ENCODE results near the gene ARMC6.

ARMC6 gene

DNA sequence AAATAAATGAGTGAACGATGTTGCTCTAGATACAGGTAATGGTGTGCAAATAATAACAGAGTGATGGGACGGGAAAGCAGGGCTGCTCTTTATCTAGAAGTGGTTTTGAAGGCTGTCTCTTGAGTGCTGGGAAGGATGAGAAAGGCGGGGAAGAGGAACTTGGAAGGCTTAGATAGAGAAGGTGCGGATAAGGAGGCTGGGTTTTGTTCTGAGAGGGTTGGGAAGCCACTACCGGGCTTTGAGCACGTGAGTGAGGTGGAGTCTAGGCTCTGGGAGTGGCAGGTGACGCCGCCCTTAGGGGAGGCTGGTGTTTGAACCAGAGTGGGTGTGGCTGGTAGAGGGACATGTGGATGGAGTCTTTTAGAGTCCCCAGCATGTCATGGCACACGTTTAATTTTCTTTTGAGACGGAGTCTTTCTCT lies 811 bp downstream of the ARMC6 start:
- H3K4me1 ChIP-seq (ENCODE audit: insufficient read depth, poor library complexity, severe bottlenecking) = peaks cover 2% of the 10 kb centered on the region
- ATAC-seq (ENCODE audit: low read depth) = peak; percentile 75

DNA sequence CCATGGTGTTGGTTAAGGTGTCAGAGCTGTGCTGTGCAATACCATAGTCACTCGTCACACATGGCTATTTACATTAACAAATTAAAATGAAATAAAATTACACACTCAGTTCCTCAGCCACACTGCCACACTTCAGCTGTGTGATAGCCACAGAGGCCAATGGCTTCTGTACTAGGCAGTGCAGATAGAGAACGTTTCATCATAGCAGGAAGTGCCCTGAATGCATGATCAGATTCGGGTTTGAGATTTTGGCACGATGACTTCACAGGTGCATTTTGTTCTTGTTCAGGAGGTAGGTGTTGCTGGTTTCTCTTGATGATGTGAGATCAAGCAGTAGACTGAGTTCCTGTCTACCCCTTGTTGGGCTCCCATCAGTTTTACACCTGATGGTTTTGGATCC lies 6.5 kb downstream of the ARMC6 start:
- H3K9me3 ChIP-seq (ENCODE audit: severe bottlenecking) = no peaks in the 10 kb centered on the region
- no peak overlapping the region for H3K27ac ChIP-seq (ENCODE audit: poor library complexity, severe bottlenecking)
- H3K4me3 ChIP-seq (ENCODE audit: severe bottlenecking) = no peak overlapping the region
- H3K4me1 ChIP-seq (ENCODE audit: insufficient read depth, poor library complexity, severe bottlenecking) = no peaks in the 10 kb centered on the region
- H3K36me3 ChIP-seq (ENCODE audit: low read depth) = peaks cover 26% of the 10 kb centered on the region
- DNase-seq (ENCODE audit: low spot score) (no peak), ATAC-seq (ENCODE audit: low read depth) (no peak)
- H3K27me3 ChIP-seq (ENCODE audit: insufficient read depth, poor library complexity, severe bottlenecking) = no peaks in the 10 kb centered on the region
- TF ChIP-seq CTCF (IDR thresholded peaks at IDR 0.05; ENCODE audit: poor library complexity, severe bottlenecking) = no peak

More for the DNA sequence above, 811 bp downstream of the ARMC6 start:
- Histone ChIP-seq H3K4me3 (ENCODE audit: severe bottlenecking) (peak overlapping the region; percentile 96), H3K9me3 (ENCODE audit: severe bottlenecking) (no peaks in the 10 kb centered on the region), H3K27ac (ENCODE audit: poor library complexity, severe bottlenecking) (peak overlapping the region; percentile 70), H3K27me3 (ENCODE audit: insufficient read depth, poor library complexity, severe bottlenecking) (no peaks in the 10 kb centered on the region), H3K36me3 (ENCODE audit: low read depth) (peaks cover 37% of the 10 kb centered on the region)
- no peak for DNase-seq (ENCODE audit: low spot score)
- no peak for TF ChIP-seq CTCF (IDR thresholded peaks at IDR 0.05; ENCODE audit: poor library complexity, severe bottlenecking)

GRCh38 chr19:19040417-19040816 lies 7.0 kb downstream of the ARMC6 start:
- no peak for TF ChIP-seq CTCF (IDR thresholded peaks at IDR 0.05; ENCODE audit: poor library complexity, severe bottlenecking)
- ATAC-seq (ENCODE audit: low read depth) (no peak), DNase-seq (ENCODE audit: low spot score) (no peak)
- H3K4me3 ChIP-seq (ENCODE audit: severe bottlenecking) = no peak overlapping the region
- H3K27ac ChIP-seq (ENCODE audit: poor library complexity, severe bottlenecking) = no peak overlapping the region
- no peaks in the 10 kb centered on the region for H3K27me3 ChIP-seq (ENCODE audit: insufficient read depth, poor library complexity, severe bottlenecking)
- peaks cover 26% of the 10 kb centered on the region for H3K36me3 ChIP-seq (ENCODE audit: low read depth)
- no peaks in the 10 kb centered on the region for H3K4me1 ChIP-seq (ENCODE audit: insufficient read depth, poor library complexity, severe bottlenecking)
- no peaks in the 10 kb centered on the region for H3K9me3 ChIP-seq (ENCODE audit: severe bottlenecking)

GRCh38 chr19:19042732-19043280 lies 9.4 kb downstream of the ARMC6 start:
- Histone ChIP-seq H3K4me1 (ENCODE audit: insufficient read depth, poor library complexity, severe bottlenecking) (no peaks in the 10 kb centered on the region), H3K27ac (ENCODE audit: poor library complexity, severe bottlenecking) (no peak overlapping the region), H3K36me3 (ENCODE audit: low read depth) (peaks cover 37% of the 10 kb centered on the region), H3K27me3 (ENCODE audit: insufficient read depth, poor library complexity, severe bottlenecking) (no peaks in the 10 kb centered on the region), H3K4me3 (ENCODE audit: severe bottlenecking) (no peak overlapping the region), H3K9me3 (ENCODE audit: severe bottlenecking) (no peaks in the 10 kb centered on the region)
- ATAC-seq (ENCODE audit: low read depth) (no peak), DNase-seq (ENCODE audit: low spot score) (no peak)
- no peak for TF ChIP-seq CTCF (IDR thresholded peaks at IDR 0.05; ENCODE audit: poor library complexity, severe bottlenecking)

DNA sequence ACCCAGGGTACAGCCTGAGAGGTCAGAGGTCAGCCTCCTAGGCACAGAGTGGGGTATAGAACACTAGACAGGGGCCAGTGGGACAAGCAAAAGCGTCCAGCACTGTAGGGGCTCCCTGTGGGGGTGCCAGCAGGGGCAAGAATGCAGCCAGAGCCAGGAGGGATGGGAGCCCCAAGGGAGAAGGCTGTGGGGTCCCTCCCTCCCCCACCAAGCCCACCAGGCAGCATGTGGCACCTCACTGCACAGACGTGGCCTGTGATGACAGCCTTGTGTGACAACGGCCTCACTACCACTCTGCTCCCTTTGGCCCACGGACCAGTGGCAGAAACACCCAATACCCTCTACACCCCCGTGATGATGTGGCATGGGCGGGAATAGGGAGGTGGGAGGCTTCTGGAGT lies 10.1 kb downstream of the ARMC6 start:
- Histone ChIP-seq H3K9me3 (ENCODE audit: severe bottlenecking) (no peaks in the 10 kb centered on the region), H3K27me3 (ENCODE audit: insufficient read depth, poor library complexity, severe bottlenecking) (no peaks in the 10 kb centered on the region), H3K4me3 (ENCODE audit: severe bottlenecking) (no peak overlapping the region), H3K4me1 (ENCODE audit: insufficient read depth, poor library complexity, severe bottlenecking) (no peaks in the 10 kb centered on the region), H3K36me3 (ENCODE audit: low read depth) (peaks cover 34% of the 10 kb centered on the region), H3K27ac (ENCODE audit: poor library complexity, severe bottlenecking) (no peak overlapping the region)
- ATAC-seq (ENCODE audit: low read depth) (no peak), DNase-seq (ENCODE audit: low spot score) (no peak)
- TF ChIP-seq CTCF (IDR thresholded peaks at IDR 0.05; ENCODE audit: poor library complexity, severe bottlenecking) = no peak

Measured in RWPE2 (cell line).